GM19468 (cell line): ENCODE data around the gene ABLIM3.
"Not testable (repeated sequence)": the region's sequence is repeated elsewhere in the genome, so short reads cannot be mapped to it uniquely, and the experiment has no call there.

Source experiments
- ATAC-seq: cut with Tn5 transposase; IDR thresholded peaks from one replicate; pipeline ENCODE4 v1.9.1; 2021; ENCODE audit warnings: mild to moderate bottlenecking, moderate library complexity, moderate number of reproducible peaks; ENCODE audit not compliant: unreplicated experiment; ENCODE audit errors: extremely low read depth

The ABLIM3 gene

GRCh38 chr5:149181732-149182131 lies 40.4 kb downstream of the ABLIM3 start:
- no peak for ATAC-seq

- no peak for ATAC-seq
Measured at GRCh38 chr5:149182241-149182640, 40.9 kb downstream of the ABLIM3 start.

GRCh38 chr5:149185067-149185466 lies 43.8 kb downstream of the ABLIM3 start:
- ATAC-seq: no peak

- no peak for ATAC-seq
Measured at GRCh38 chr5:149186506-149186905, 45.2 kb downstream of the ABLIM3 start.

- ATAC-seq: not testable (repeated sequence)
Measured at GRCh38 chr5:149187617-149188016, 46.3 kb downstream of the ABLIM3 start.

GRCh38 chr5:149188383-149188782 lies 47.1 kb downstream of the ABLIM3 start:
- ATAC-seq: no peak

- no peak for ATAC-seq
Measured at GRCh38 chr5:149195337-149195887, 54.1 kb downstream of the ABLIM3 start.

GRCh38 chr5:149195962-149196361 lies 54.7 kb downstream of the ABLIM3 start:
- ATAC-seq: no peak

GRCh38 chr5:149198148-149198547 lies 56.9 kb downstream of the ABLIM3 start:
- no peak for ATAC-seq

- no peak for ATAC-seq
Measured at GRCh38 chr5:149200355-149200754, 59.1 kb downstream of the ABLIM3 start.

- no peak for ATAC-seq
Measured at GRCh38 chr5:149201121-149201637, 59.9 kb downstream of the ABLIM3 start.

GRCh38 chr5:149202910-149203451 lies 61.7 kb downstream of the ABLIM3 start:
- no peak for ATAC-seq

- ATAC-seq: no peak
Measured at GRCh38 chr5:149203921-149204441, 62.7 kb downstream of the ABLIM3 start.

- ATAC-seq: no peak
Measured at GRCh38 chr5:149205625-149206523, 64.6 kb downstream of the ABLIM3 start.

GRCh38 chr5:149206524-149207141 lies 65.3 kb downstream of the ABLIM3 start:
- no peak for ATAC-seq

GRCh38 chr5:149207831-149208230 lies 66.5 kb downstream of the ABLIM3 start:
- ATAC-seq: no peak

GRCh38 chr5:149210225-149210624 lies 68.9 kb downstream of the ABLIM3 start:
- no peak for ATAC-seq

- ATAC-seq: no peak
Measured at GRCh38 chr5:149210968-149211490, 69.7 kb downstream of the ABLIM3 start.

GRCh38 chr5:149211566-149211965 lies 70.3 kb downstream of the ABLIM3 start:
- no peak for ATAC-seq

- ATAC-seq: no peak
Measured at GRCh38 chr5:149212198-149212951, 71.1 kb downstream of the ABLIM3 start.
